SKM-1 (cell line): Measurements from ENCODE around the gene CYB5R2.
A peak's percentile ranks its signal among the peaks of the same experiment; 100 is the strongest.
"Not testable (repeated sequence)": the region's sequence is repeated elsewhere in the genome, so short reads cannot be mapped to it uniquely, and the experiment has no call there.

Source experiments
- DNase-seq: peaks from one replicate; lab custom pipeline; 2025; ENCODE audit not compliant: unreplicated experiment; lab: John Stamatoyannopoulos, UW

CYB5R2 gene

GRCh38 chr11:7670641-7671040 lies 2.7 kb downstream of the CYB5R2 start:
- DNase-seq, result peak; percentile 57

- DNase-seq, result no peak
Observed at GRCh38 chr11:7668911-7669310, 4.4 kb downstream of the CYB5R2 start.

- DNase-seq, result no peak
Observed at GRCh38 chr11:7668464-7668863, 4.8 kb downstream of the CYB5R2 start.

- no peak for DNase-seq
Observed at GRCh38 chr11:7667460-7667859, 5.8 kb downstream of the CYB5R2 start.

- DNase-seq, result no peak
Observed at GRCh38 chr11:7666292-7666866, 6.9 kb downstream of the CYB5R2 start.

- DNase-seq, result peak; percentile 28
Observed at GRCh38 chr11:7665473-7666291, 7.6 kb downstream of the CYB5R2 start.

GRCh38 chr11:7664867-7665266 lies 8.4 kb downstream of the CYB5R2 start:
- no peak for DNase-seq

GRCh38 chr11:7663531-7663930 lies 9.8 kb downstream of the CYB5R2 start:
- DNase-seq, result not testable (repeated sequence)

GRCh38 chr11:7657306-7658025 lies 15.8 kb downstream of the CYB5R2 start:
- DNase-seq, result no peak

GRCh38 chr11:7656704-7657103 lies 16.6 kb downstream of the CYB5R2 start:
- no peak for DNase-seq

- no peak for DNase-seq
Observed at GRCh38 chr11:7655253-7656217, 17.8 kb downstream of the CYB5R2 start.

GRCh38 chr11:7654195-7654705 lies 19.1 kb downstream of the CYB5R2 start:
- no peak for DNase-seq

GRCh38 chr11:7651700-7652099 lies 21.6 kb downstream of the CYB5R2 start:
- no peak for DNase-seq

- peak; percentile 40 for DNase-seq
Observed at GRCh38 chr11:7651140-7651551, 22.2 kb downstream of the CYB5R2 start.

- DNase-seq, result no peak
Observed at GRCh38 chr11:7648264-7648663, 25.0 kb downstream of the CYB5R2 start.

- DNase-seq, result no peak
Observed at GRCh38 chr11:7646866-7647265, 26.4 kb downstream of the CYB5R2 start.

- no peak for DNase-seq
Observed at GRCh38 chr11:7645206-7645605, 28.1 kb downstream of the CYB5R2 start.

GRCh38 chr11:7643314-7643713 lies 30.0 kb downstream of the CYB5R2 start:
- no peak for DNase-seq

- DNase-seq, result no peak
Observed at GRCh38 chr11:7642747-7643146, 30.6 kb downstream of the CYB5R2 start.

GRCh38 chr11:7640816-7641215 lies 32.5 kb downstream of the CYB5R2 start:
- no peak for DNase-seq

GRCh38 chr11:7639643-7640025 lies 33.7 kb downstream of the CYB5R2 start:
- DNase-seq, result no peak
